DND-41 (cell line): ENCODE results near the gene ARHGEF19.

Experiments used
- CTCF ChIP-seq: IDR thresholded peaks from 2 replicates; pipeline ENCODE4 v1.5.1; 2012; ENCODE audit warnings: borderline replicate concordance, low read length, moderate library complexity, mild to moderate bottlenecking; ENCODE audit not compliant: poor library complexity, severe bottlenecking; ENCODE audit errors: extremely low read depth
- EZH2 ChIP-seq: IDR thresholded peaks from 3 replicates; pipeline ENCODE4 v1.6.1; 2012; ENCODE audit warnings: borderline replicate concordance, low read depth, mild to moderate bottlenecking, moderate library complexity, low read length, inconsistent platforms; ENCODE audit not compliant: severe bottlenecking

DNA sequence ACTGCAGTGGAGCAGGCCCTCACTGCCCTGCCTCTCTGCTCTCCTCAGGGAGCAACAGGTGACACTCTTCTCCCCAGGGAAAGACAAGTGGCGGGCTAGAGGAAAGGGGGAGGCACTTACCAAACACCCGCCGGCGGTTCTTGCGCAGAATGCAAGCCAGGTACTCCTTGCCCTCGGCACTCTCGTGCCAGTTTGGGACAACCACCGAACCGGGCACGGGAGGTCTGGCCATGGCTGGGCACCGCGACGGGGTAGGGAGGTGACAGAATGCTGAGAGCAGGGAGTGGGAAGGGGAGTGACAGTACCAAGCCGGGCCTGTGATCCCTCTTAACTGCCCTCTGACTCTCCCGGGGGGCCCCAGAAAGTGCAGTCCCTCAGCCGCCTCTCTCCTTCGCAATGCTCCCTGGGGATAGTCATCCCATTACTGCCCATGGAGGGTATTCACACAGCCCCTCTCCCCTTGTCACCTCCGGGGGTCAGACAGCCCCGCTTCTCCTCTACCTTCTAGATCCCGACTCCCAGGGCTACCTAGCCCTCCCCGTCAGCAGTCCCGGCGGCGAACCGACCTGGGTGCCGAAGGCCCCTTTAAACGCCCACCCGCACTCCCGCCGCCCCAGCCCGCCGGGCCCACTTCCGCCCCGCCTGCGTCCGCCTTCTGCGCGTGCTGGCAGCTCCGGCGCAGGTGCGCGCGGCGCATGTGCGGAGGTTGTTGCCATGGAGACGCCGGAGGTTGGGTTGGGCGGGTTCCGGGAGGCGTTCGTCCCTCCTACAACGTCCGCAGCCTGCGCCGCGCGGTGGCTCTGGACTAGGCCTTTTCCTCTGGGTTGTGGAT is 24.3 kb upstream of the ARHGEF19 start, which contains the start of gene CPLANE2:
- TF ChIP-seq CTCF = no peak
- TF ChIP-seq EZH2 = no peak
